HG02642 (cell line): ENCODE measurements around the gene ASB14.

Experiments used
- ATAC-seq: cut with Tn5 transposase; IDR thresholded peaks from one replicate; pipeline ENCODE4 v1.9.1; 2021; ENCODE audit warnings: mild to moderate bottlenecking; ENCODE audit not compliant: unreplicated experiment, poor library complexity

ASB14 gene

GRCh38 chr3:57261929-57262328 is 30.6 kb downstream of the ASB14 start:
- no peak for ATAC-seq

GRCh38 chr3:57261119-57261518 is 31.4 kb downstream of the ASB14 start:
- ATAC-seq: no peak

GRCh38 chr3:57257678-57258077 is 34.8 kb downstream of the ASB14 start:
- no peak for ATAC-seq

GRCh38 chr3:57256844-57257243 is 35.6 kb downstream of the ASB14 start:
- ATAC-seq: no peak

GRCh38 chr3:57252404-57252803 is 40.1 kb downstream of the ASB14 start:
- ATAC-seq: no peak

- ATAC-seq: no peak
Observed at GRCh38 chr3:57244946-57245345, 47.5 kb downstream of the ASB14 start.

GRCh38 chr3:57234613-57235575 is 57.6 kb downstream of the ASB14 start:
- ATAC-seq: no peak

- no peak for ATAC-seq
Observed at GRCh38 chr3:57233799-57234198, 58.7 kb downstream of the ASB14 start.

- no peak for ATAC-seq
Observed at GRCh38 chr3:57230006-57230405, 62.5 kb downstream of the ASB14 start.

- peak; percentile 51 for ATAC-seq
Observed at GRCh38 chr3:57227930-57228751, 64.3 kb downstream of the ASB14 start.

GRCh38 chr3:57227204-57227929 is 65.1 kb downstream of the ASB14 start, which contains the start of gene APPL1:
Gene APPL1 (plus strand): TSS chr3:57227729. CDS start chr3:57227884, 155 bp downstream.
- peak; percentile 91 for ATAC-seq

- no peak for ATAC-seq
Observed at GRCh38 chr3:57226176-57226575, 66.3 kb downstream of the ASB14 start.

- ATAC-seq: no peak
Observed at GRCh38 chr3:57224856-57225255, 67.6 kb downstream of the ASB14 start.

- no peak for ATAC-seq
Observed at GRCh38 chr3:57221883-57222282, 70.6 kb downstream of the ASB14 start.
